Measurements from ENCODE around the gene TAGLN2. TPM values are rescaled to one million over a fixed set of nuclear protein-coding genes. Genes with fewer than 3 reads are reported as not detected.

The TAGLN2 gene
- total and polyA plus RNA-seq, 9 of the 15 experiments (the other 6 are each of a cell fraction or from before 2014, with no cell fraction given): 192 to 683 (median 455) TPM

DNA sequence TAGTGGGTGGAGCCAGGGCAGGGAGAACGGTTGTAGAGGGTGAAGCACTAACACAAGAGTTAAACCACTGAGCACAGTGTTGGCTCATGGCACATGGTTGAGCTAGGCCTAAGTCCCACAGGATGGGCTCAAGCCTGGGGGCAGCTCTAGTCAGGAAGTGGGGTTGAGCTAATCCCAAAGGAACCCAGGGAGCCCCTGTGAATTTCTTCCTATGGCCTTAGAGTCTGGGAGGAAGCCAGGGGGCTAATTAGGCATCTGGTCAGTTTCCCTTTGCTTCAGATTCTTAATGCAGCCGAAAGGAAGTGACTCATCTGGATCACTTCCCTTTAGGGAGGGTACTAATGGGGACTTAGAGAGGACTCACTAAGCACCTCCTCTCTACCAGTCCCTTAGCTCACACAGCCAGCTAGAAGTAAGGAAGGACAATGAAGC, 35.5 kb downstream of the TAGLN2 start (continued):
- TF ChIP-seq JUND (IDR thresholded peaks at IDR 0.05; ENCODE audit: borderline replicate concordance, low read depth, low read length) (peak; percentile 90), JUND (tag; IDR thresholded peaks at IDR 0.05; ENCODE audit: borderline replicate concordance, low read depth, low read length) (peak; percentile 77; the same call in 1 of the 3 replicates), DACH1 (IDR thresholded peaks at IDR 0.05; ENCODE audit: partially characterized antibody) (no peak), FOXM1 (IDR thresholded peaks at IDR 0.05; ENCODE audit: low read depth) (no peak), FOXM1 (CRISPR knock-in tag; IDR thresholded peaks at IDR 0.05; ENCODE audit: low read depth) (no peak), RCOR1 (IDR thresholded peaks at IDR 0.05; ENCODE audit: borderline replicate concordance in 1 of 2, low read depth in 2 of 2, low read length in 2 of 2) (0 out of 4 replicates have a peak, but pooled peaks of 1 of the 2 experiments have one; percentile 19), GATA2 (CRISPR knock-in tag; IDR thresholded peaks at IDR 0.05) (no peak), ZNF589 (CRISPR knock-in tag; IDR thresholded peaks at IDR 0.05; ENCODE audit: low read depth) (peak; percentile 86; the same call in 1 of the 2 replicates), ZNF436 (CRISPR knock-in tag; IDR thresholded peaks at IDR 0.05) (no peak), SMARCA5 (IDR thresholded peaks at IDR 0.05) (no peak), TAF7 (tag; IDR thresholded peaks at IDR 0.05) (no peak), POLR3A (IDR thresholded peaks at IDR 0.05; ENCODE audit: borderline replicate concordance, extremely low read depth, insufficient read depth, insufficient read length) (no peak), HEY1 (CRISPR knock-in tag; IDR thresholded peaks at IDR 0.05; ENCODE audit: borderline replicate concordance) (no peak), PKNOX1 (IDR thresholded peaks at IDR 0.05) (no peak), HOXB6 (CRISPR knock-in tag; IDR thresholded peaks at IDR 0.05; ENCODE audit: borderline replicate concordance) (no peak), ZNF23 (CRISPR knock-in tag; IDR thresholded peaks at IDR 0.05) (no peak), ZNF592 (IDR thresholded peaks at IDR 0.05) (0 out of 2 replicates have a peak, but pooled peaks have one; percentile 73), RAD51 (IDR thresholded peaks at IDR 0.05; ENCODE audit: borderline replicate concordance, low read depth) (no peak), PHF21A (IDR thresholded peaks at IDR 0.05; ENCODE audit: borderline replicate concordance, low read depth) (no peak), ZNF280A (IDR thresholded peaks at IDR 0.05; ENCODE audit: low read depth, partially characterized antibody) (no peak)
- TF ChIP-seq, protein P1, sequence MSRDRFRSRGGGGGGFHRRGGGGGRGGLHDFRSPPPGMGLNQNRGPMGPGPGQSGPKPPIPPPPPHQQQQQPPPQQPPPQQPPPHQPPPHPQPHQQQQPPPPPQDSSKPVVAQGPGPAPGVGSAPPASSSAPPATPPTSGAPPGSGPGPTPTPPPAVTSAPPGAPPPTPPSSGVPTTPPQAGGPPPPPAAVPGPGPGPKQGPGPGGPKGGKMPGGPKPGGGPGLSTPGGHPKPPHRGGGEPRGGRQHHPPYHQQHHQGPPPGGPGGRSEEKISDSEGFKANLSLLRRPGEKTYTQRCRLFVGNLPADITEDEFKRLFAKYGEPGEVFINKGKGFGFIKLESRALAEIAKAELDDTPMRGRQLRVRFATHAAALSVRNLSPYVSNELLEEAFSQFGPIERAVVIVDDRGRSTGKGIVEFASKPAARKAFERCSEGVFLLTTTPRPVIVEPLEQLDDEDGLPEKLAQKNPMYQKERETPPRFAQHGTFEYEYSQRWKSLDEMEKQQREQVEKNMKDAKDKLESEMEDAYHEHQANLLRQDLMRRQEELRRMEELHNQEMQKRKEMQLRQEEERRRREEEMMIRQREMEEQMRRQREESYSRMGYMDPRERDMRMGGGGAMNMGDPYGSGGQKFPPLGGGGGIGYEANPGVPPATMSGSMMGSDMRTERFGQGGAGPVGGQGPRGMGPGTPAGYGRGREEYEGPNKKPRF (IDR thresholded peaks at IDR 0.05; ENCODE audit: low read depth, low read length): no peak
